Measurements from ENCODE around the gene SHH.

Gene SHH

DNA sequence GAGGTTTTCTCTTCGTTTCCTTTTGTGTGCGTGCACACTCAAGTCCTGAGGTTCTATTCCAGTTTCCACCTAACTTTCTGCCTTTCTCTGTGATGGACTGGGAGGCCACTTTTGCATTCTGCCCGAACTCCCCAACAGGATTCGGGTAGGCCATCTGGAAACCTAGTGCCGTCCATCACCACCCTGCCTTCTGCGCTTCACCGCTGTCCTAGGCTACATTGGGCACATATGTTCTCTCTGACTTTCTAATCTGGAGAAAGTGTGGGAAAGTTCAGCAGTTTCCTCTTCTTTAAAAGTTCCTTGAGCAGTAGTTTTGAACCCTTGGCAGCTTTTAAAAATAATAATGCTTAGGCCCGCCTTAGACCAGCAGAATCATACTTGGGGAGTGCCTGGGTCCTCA is 46.8 kb downstream of the SHH start:
- Histone ChIP-seq H3K27me3 (ENCODE audit: insufficient read depth, low read length) (no peaks in the 10 kb centered on the region), H2AFZ (ENCODE audit: low read depth, low read length) (no peak overlapping the region), H3K4me1 (ENCODE audit: insufficient read depth, low read length) (no peaks in the 10 kb centered on the region), H3K4me3 (ENCODE audit: low read length) (no peak overlapping the region), H3K9me3 (ENCODE audit: low read length) (peaks cover 12% of the 10 kb centered on the region), H3K36me3 (ENCODE audit: insufficient read depth, low read length) (peaks cover 55% of the 10 kb centered on the region)

DNA sequence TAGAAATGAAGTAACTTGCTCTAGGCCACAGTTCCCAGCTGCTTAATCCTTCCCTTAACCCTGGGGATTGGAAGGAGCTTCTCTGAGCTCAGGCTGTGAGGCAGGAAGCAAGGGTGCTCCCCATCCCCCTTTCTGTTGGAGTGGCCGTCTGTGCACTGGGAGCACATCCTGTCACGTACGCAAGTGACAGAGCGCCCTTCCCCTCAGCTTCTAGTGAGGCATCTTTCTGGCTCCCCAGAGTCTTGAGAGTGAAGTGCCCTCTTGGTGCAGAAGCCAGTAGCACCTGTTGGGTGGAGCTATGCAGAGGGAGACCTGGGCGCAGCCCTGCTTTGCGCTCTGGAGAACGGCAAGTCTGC is 47.8 kb downstream of the SHH start:
- H3K4me3 ChIP-seq (ENCODE audit: low read length) = no peak overlapping the region
- H3K4me1 ChIP-seq (ENCODE audit: insufficient read depth, low read length) = no peaks in the 10 kb centered on the region
- H3K36me3 ChIP-seq (ENCODE audit: insufficient read depth, low read length) = peaks cover 52% of the 10 kb centered on the region
- peaks cover 19% of the 10 kb centered on the region for H3K9me3 ChIP-seq (ENCODE audit: low read length)
- no peaks in the 10 kb centered on the region for H3K27me3 ChIP-seq (ENCODE audit: insufficient read depth, low read length)
- H2AFZ ChIP-seq (ENCODE audit: low read depth, low read length) = no peak overlapping the region

DNA sequence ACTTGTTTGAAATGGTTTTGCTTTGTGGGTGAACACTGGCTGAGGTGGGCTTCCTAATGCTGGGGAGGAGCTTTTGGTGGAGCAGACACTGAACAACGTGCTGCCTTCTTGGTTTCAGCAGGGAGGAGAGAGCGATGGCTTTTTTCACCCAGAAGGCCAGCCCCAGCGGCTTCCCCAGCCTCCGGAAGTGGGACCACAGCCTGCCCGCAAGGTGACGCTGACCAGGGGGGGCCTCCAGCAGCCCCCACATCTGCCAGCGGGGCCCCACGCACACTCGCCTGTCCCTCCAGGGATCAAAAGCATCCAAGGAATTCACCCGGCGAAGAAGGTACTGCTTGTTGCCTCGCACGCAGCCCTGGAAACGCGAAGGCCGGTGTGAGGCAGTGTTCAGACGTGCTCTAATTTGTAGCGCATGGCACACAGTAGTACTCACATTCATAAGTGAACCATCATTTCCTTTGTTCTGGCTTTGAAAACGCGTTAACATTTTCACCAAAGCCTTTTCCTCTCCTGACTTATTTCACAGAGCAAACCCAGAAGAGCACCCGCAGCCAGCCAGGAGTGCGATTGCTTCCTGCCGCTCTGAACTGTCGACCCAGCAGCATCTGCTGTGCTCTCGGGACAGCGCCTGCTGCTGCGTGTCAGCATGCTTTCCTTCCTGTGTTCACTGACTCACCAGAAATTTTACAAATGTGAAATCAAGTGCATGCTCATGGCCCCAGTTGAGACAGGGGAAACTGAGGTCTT is 48.4 kb downstream of the SHH start:
- Histone ChIP-seq H3K36me3 (ENCODE audit: insufficient read depth, low read length) (peaks cover 47% of the 10 kb centered on the region), H3K27me3 (ENCODE audit: insufficient read depth, low read length) (no peaks in the 10 kb centered on the region), H3K4me1 (ENCODE audit: insufficient read depth, low read length) (no peaks in the 10 kb centered on the region)

DNA sequence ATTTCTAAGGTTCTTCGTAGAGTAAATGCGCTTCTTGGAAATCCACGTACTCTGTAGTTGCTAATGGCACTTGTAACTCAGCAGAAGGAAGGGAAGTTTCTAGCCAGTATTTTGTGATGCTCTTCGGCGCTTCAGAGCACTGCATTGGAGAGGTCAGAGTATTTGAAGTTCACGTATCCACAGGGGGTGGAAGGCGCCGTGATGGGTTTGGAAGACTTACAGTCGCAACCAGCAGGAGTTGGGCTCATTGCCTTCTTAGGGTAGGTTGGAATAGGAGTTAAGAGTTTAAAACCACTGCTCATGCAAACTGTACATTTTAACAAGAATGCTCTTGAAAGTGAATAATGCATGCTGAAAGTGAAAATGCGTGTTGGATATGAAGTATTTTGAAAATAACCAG is 49.1 kb downstream of the SHH start:
- Histone ChIP-seq H3K36me3 (ENCODE audit: insufficient read depth, low read length) (peaks cover 46% of the 10 kb centered on the region), H3K4me3 (ENCODE audit: low read length) (no peak overlapping the region), H2AFZ (ENCODE audit: low read depth, low read length) (no peak overlapping the region), H3K4me1 (ENCODE audit: insufficient read depth, low read length) (no peaks in the 10 kb centered on the region), H3K27me3 (ENCODE audit: insufficient read depth, low read length) (no peaks in the 10 kb centered on the region), H3K9me3 (ENCODE audit: low read length) (peaks cover 21% of the 10 kb centered on the region)

More for the DNA sequence above, 48.4 kb downstream of the SHH start:
- Histone ChIP-seq H2AFZ (ENCODE audit: low read depth, low read length) (no peak overlapping the region), H3K4me3 (ENCODE audit: low read length) (no peak overlapping the region), H3K9me3 (ENCODE audit: low read length) (peaks cover 19% of the 10 kb centered on the region)

DNA sequence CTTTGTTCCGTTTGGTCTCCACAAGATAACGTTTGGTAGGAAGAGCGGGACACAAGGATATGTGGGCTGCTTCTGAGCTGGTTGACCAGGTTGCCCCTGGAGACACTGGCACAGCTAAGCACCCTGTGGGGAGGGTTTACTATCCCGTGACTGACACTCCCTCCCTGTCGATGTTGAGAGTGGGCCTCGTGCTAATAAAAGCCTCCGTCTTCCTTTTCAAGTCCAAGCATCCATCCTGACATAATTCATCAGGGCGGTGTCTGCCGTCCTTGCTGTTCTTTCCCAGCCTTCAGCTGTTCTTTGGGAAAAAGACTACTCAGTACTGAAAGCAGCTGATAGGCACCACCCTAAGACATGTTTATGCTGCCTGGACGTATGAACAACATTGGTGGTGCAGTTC is 49.6 kb downstream of the SHH start:
- H3K36me3 ChIP-seq (ENCODE audit: insufficient read depth, low read length) = peaks cover 42% of the 10 kb centered on the region
- no peak overlapping the region for H3K4me3 ChIP-seq (ENCODE audit: low read length)
- peaks cover 24% of the 10 kb centered on the region for H3K9me3 ChIP-seq (ENCODE audit: low read length)
- no peaks in the 10 kb centered on the region for H3K4me1 ChIP-seq (ENCODE audit: insufficient read depth, low read length)
- no peak overlapping the region for H2AFZ ChIP-seq (ENCODE audit: low read depth, low read length)
- no peaks in the 10 kb centered on the region for H3K27me3 ChIP-seq (ENCODE audit: insufficient read depth, low read length)

DNA sequence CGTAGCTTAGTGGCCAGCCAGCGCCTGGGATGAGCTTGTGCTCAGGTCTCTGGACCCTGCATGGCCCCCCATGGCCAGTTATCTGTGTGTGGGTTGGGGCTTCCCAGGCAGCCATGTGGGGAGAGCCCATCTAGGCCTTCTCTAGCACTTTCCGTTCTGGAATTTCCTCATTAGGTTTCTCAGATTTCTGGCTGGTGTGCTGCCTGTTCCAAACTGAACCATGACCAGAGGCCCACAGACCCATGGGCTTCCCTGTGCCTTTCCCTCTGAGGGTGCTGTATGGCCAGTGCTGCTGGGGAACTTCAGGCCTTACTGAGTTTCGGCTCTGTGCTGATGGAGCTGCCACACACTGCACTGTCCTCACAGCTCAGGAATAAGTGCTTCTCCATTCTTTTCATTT is 50.2 kb downstream of the SHH start:
- Histone ChIP-seq H3K27me3 (ENCODE audit: insufficient read depth, low read length) (no peaks in the 10 kb centered on the region), H3K36me3 (ENCODE audit: insufficient read depth, low read length) (peaks cover 40% of the 10 kb centered on the region)

DNA sequence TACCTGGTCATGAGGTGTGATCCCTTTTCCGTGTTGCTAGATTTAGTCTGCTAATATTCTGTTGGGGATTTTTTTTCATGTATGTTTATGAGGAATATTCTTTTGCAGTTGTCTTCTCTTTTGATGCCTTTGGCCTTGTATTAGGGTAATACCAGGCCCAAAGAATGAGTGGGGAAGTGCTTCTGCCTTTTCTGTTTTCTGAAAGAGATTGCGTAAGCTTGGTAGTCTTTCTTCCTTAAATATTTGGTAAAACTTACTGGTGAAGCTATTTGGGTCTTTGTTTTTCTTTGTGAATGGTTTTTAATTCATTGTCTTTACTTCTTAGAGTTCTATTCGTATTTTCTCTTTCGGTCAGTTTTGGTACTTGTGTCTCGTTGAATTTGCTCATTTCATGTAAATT is 51.1 kb downstream of the SHH start:
- Histone ChIP-seq H3K4me1 (ENCODE audit: insufficient read depth, low read length) (no peaks in the 10 kb centered on the region), H3K36me3 (ENCODE audit: insufficient read depth, low read length) (peaks cover 33% of the 10 kb centered on the region), H3K4me3 (ENCODE audit: low read length) (no peak overlapping the region), H2AFZ (ENCODE audit: low read depth, low read length) (no peak overlapping the region), H3K9me3 (ENCODE audit: low read length) (peaks cover 34% of the 10 kb centered on the region), H3K27me3 (ENCODE audit: insufficient read depth, low read length) (no peaks in the 10 kb centered on the region)

More for the DNA sequence above, 50.2 kb downstream of the SHH start:
- Histone ChIP-seq H2AFZ (ENCODE audit: low read depth, low read length) (no peak overlapping the region), H3K4me3 (ENCODE audit: low read length) (no peak overlapping the region), H3K9me3 (ENCODE audit: low read length) (peaks cover 27% of the 10 kb centered on the region), H3K4me1 (ENCODE audit: insufficient read depth, low read length) (no peaks in the 10 kb centered on the region)

DNA sequence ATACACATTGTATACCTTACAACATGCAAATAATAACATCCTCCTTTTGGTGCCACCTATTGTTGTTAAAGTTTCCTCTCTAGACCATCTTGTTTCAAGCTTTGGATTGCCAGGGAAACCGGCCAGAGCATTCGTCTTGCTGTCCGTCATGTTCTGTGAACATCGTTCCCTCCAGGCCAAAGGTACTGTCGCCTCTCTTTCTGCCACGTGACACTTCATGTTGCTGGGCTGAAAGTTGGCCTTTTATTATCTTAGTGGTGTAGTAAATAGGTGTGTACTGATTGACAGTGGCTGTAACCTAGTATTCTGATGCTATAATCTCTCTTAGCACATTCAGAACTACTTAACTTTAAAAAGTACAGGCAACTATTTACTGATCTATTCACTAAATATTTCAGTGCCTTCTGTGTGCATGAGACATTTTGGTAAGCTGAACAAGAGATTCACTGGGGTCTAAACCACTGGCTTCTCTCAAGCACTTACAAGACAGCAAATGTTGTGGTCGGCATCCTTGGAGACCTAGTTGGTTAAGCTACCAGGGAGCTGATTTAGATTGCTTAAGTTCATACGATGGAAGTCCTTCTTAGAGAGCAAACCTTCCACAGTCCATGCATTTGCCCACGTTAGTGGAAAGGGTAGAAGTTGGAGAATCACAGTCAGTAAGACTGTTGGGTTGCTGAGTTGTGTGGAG is 52.4 kb downstream of the SHH start:
- Histone ChIP-seq H3K9me3 (ENCODE audit: low read length) (peaks cover 34% of the 10 kb centered on the region), H3K36me3 (ENCODE audit: insufficient read depth, low read length) (peaks cover 22% of the 10 kb centered on the region), H3K4me3 (ENCODE audit: low read length) (no peak overlapping the region), H3K4me1 (ENCODE audit: insufficient read depth, low read length) (no peaks in the 10 kb centered on the region), H3K27me3 (ENCODE audit: insufficient read depth, low read length) (no peaks in the 10 kb centered on the region), H2AFZ (ENCODE audit: low read depth, low read length) (no peak overlapping the region)

DNA sequence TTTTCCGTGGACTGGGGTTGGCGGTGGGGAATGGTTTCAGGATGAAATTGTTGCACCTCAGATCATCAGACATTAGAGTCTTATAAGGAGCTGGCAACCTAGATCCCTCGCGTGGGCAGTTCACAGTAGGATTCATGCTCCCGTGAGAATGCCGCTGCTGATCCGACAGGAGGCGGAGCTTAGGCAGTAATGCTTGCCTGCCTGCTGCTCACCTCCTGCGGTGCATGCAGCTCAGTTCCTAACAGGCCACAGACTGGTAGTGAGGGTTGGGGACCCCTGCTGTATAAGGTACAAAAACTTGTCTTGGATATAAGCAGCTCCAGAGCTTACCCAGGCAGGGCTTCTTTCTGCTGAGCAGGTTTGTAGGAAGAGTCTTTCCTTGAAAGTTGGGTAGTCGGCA is 53.9 kb downstream of the SHH start:
- peaks cover 15% of the 10 kb centered on the region for H3K36me3 ChIP-seq (ENCODE audit: insufficient read depth, low read length)

DNA sequence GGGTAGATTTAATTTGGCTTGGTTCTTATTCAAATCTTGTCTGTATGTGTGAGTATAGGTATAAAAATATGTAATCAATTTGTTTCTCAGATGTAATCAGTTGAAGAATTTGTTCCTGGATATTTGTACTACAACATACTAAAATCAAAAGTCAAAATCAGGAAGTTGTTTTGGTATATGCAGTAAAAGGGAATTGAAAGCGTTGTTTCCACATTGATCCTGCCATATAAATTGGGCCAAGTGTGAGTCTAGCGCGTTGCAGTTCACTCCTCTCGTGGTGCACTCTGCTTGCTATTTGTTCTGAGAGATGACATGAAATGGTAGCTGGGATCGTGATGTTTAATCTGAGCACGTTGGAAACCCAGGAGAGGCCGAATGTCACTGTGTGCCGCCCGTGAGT is 55.9 kb downstream of the SHH start:
- peaks cover 27% of the 10 kb centered on the region for H3K9me3 ChIP-seq (ENCODE audit: low read length)
- H3K4me3 ChIP-seq (ENCODE audit: low read length) = no peak overlapping the region
- H2AFZ ChIP-seq (ENCODE audit: low read depth, low read length) = no peak overlapping the region
- peaks cover 9% of the 10 kb centered on the region for H3K36me3 ChIP-seq (ENCODE audit: insufficient read depth, low read length)
- H3K4me1 ChIP-seq (ENCODE audit: insufficient read depth, low read length) = no peaks in the 10 kb centered on the region
- no peaks in the 10 kb centered on the region for H3K27me3 ChIP-seq (ENCODE audit: insufficient read depth, low read length)

More for the DNA sequence above, 53.9 kb downstream of the SHH start:
- Histone ChIP-seq H2AFZ (ENCODE audit: low read depth, low read length) (no peak overlapping the region), H3K4me1 (ENCODE audit: insufficient read depth, low read length) (no peaks in the 10 kb centered on the region), H3K4me3 (ENCODE audit: low read length) (no peak overlapping the region), H3K27me3 (ENCODE audit: insufficient read depth, low read length) (no peaks in the 10 kb centered on the region), H3K9me3 (ENCODE audit: low read length) (peaks cover 34% of the 10 kb centered on the region)

DNA sequence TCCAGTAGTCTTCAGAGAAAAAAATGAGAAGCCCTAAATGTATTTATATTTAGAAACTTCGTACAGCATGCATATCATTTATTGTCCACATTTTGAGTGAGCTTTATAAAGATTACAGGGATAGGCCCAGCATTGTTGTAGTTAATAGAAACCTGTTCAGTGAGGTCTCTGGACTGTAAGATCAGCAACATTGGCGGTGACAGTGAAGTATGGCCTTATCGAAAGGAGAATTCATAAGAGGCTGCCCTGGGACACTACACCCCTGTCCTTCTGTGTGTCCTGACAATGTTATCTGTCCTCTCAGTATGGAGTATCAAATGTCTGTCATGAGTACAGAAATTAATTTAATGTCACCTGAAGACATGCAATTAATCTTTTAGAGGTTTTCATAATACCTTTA is 57.2 kb downstream of the SHH start:
- Histone ChIP-seq H3K36me3 (ENCODE audit: insufficient read depth, low read length) (peaks cover 6% of the 10 kb centered on the region), H3K4me1 (ENCODE audit: insufficient read depth, low read length) (no peaks in the 10 kb centered on the region), H2AFZ (ENCODE audit: low read depth, low read length) (no peak overlapping the region), H3K27me3 (ENCODE audit: insufficient read depth, low read length) (no peaks in the 10 kb centered on the region), H3K9me3 (ENCODE audit: low read length) (peaks cover 17% of the 10 kb centered on the region), H3K4me3 (ENCODE audit: low read length) (no peak overlapping the region)

DNA sequence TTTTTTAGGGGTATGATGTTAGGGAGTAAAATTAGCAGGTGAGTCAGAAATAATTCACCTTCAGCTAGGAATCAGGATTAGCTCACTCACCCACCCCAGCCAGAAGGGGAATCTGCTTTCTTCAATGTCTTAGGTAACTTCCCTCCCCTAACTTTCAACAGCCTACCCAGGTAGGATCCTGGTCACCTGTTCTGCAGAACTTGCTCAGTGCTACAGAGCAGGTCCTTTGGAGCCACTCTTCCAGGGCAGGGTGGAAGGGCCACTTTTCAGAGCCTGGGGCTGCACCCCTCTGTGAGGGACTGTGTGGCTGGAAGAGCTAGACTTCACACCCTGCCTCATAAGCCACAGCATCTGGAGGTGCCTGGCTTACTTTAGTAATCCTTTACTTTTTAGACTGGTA is 58.1 kb downstream of the SHH start:
- H3K27me3 ChIP-seq (ENCODE audit: insufficient read depth, low read length) = no peaks in the 10 kb centered on the region
- no peaks in the 10 kb centered on the region for H3K36me3 ChIP-seq (ENCODE audit: insufficient read depth, low read length)
- H3K4me1 ChIP-seq (ENCODE audit: insufficient read depth, low read length) = no peaks in the 10 kb centered on the region
- no peak overlapping the region for H3K4me3 ChIP-seq (ENCODE audit: low read length)
- H2AFZ ChIP-seq (ENCODE audit: low read depth, low read length) = no peak overlapping the region
- H3K9me3 ChIP-seq (ENCODE audit: low read length) = peaks cover 15% of the 10 kb centered on the region

DNA sequence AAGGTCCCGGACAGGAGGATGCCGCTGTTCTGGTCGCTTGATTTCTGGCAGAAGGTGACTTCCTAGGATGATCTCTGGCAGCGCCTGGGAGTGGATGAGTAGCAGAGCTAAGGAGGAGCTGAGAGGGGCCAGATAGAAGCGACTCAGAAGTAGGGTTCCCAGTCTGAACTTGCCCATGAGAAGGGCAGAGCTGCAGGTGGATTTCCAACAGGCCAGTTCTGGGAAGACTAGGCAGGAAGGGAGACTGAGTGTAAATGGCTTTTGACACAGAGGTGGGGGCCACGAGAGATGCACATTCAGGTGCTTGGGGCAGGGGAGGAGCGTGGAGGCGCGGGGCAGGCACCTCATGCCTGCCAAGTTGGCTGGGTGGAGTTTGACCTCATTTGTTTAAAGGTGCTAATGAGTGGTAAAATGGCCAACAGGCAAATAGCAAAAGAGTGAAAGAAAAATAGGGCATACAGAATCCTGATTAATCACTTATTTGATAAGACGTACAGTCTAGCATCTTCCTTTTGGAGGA is 58.8 kb downstream of the SHH start:
- no peak overlapping the region for H3K4me3 ChIP-seq (ENCODE audit: low read length)
- H3K27me3 ChIP-seq (ENCODE audit: insufficient read depth, low read length) = no peaks in the 10 kb centered on the region
- no peaks in the 10 kb centered on the region for H3K36me3 ChIP-seq (ENCODE audit: insufficient read depth, low read length)
- no peaks in the 10 kb centered on the region for H3K4me1 ChIP-seq (ENCODE audit: insufficient read depth, low read length)
- H2AFZ ChIP-seq (ENCODE audit: low read depth, low read length) = no peak overlapping the region
- H3K9me3 ChIP-seq (ENCODE audit: low read length) = peaks cover 12% of the 10 kb centered on the region

Data from neuron (in vitro differentiated cells).